KBM-7 (cell line): ENCODE results near the gene OPA1.
A peak's percentile ranks its signal among the peaks of the same experiment; 100 is the strongest.

Experiments used
- DNase-seq: peaks from one replicate; pipeline ENCODE4 v3.0.0-alpha.2; 2015
- in situ Hi-C: fragments of 300-500 bp; cut with MboI; formaldehyde crosslinking; loops from 2 replicates; pipeline ENCODE4 v1.14.3; 2020; ENCODE audit warnings: low sequenced_read_pairs, low pct_unique_long_range_greater_than_20kb, mixed read lengths

Gene OPA1, protein sequence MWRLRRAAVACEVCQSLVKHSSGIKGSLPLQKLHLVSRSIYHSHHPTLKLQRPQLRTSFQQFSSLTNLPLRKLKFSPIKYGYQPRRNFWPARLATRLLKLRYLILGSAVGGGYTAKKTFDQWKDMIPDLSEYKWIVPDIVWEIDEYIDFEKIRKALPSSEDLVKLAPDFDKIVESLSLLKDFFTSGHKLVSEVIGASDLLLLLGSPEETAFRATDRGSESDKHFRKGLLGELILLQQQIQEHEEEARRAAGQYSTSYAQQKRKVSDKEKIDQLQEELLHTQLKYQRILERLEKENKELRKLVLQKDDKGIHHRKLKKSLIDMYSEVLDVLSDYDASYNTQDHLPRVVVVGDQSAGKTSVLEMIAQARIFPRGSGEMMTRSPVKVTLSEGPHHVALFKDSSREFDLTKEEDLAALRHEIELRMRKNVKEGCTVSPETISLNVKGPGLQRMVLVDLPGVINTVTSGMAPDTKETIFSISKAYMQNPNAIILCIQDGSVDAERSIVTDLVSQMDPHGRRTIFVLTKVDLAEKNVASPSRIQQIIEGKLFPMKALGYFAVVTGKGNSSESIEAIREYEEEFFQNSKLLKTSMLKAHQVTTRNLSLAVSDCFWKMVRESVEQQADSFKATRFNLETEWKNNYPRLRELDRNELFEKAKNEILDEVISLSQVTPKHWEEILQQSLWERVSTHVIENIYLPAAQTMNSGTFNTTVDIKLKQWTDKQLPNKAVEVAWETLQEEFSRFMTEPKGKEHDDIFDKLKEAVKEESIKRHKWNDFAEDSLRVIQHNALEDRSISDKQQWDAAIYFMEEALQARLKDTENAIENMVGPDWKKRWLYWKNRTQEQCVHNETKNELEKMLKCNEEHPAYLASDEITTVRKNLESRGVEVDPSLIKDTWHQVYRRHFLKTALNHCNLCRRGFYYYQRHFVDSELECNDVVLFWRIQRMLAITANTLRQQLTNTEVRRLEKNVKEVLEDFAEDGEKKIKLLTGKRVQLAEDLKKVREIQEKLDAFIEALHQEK

GRCh38 chr3:193592841-193593667, at the start of gene OPA1:
TSS of gene OPA1 (plus strand) at chr3:193593208. CDS start at chr3:193593378, 170 bp downstream.
- DNase-seq: peak; percentile 96
- in situ Hi-C loops: loop anchor here (25.0 kb wide), 1 partner anchor 781 kb away; no protein-coding TSS in a partner anchor

- in situ Hi-C loops: no loop called here
- DNase-seq: no peak
These were observed 48.7 kb upstream of the OPA1 start for GRCh38 chr3:193544289-193544688.

- in situ Hi-C loops: no loop called here
These were observed 47.7 kb upstream of the OPA1 start for GRCh38 chr3:193545304-193545703.

GRCh38 chr3:193546129-193546528, 46.9 kb upstream of the OPA1 start:
- in situ Hi-C loops: no loop called here
- no peak for DNase-seq

More at GRCh38 chr3:193545304-193545703, 47.7 kb upstream of the OPA1 start:
- no peak for DNase-seq

DNA sequence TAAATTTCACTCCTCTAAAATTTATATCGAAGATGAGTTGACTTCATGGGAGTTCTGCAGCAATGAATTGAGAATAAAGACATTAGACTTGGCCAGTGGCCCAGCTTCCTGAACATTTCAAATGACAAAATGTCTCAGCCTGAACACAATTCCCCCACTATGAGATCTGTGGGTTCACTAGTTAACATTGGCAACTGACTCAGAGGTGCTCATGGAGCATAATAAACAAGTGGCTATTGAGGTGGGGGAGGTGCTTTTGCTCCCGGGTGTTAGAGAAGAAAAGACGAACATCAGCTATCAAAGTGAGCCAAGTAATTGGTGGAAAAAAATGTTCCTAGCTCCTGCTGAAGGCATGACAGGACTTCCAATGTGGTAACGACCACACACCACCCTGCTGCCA, 44.6 kb upstream of the OPA1 start:
- in situ Hi-C loops: no loop called here
- no peak for DNase-seq

GRCh38 chr3:193552923-193553322, 40.1 kb upstream of the OPA1 start:
- in situ Hi-C loops: no loop called here
- DNase-seq: no peak

- DNase-seq: no peak
These were observed 39.4 kb upstream of the OPA1 start for GRCh38 chr3:193553586-193553985.

DNA sequence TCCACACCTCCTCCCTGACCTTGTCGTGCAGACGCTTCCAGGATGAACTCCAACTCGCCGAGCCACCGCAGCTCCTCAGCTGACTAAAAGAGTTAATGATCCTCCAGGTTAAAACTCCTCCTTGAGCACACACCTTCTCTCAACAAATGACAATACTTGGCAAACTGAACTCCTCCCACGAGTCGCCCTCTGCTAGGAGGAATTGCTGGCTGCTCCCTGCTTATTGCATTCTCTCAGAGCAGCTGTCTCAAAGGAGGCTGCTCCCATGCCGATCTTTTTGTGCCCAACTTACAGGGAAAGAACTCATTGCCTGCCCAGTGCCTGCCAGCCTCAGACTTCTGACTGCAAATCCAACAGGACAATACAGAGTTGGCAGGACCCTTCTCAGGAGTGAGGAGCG, 38.2 kb upstream of the OPA1 start, which contains the start of gene ATP13A4:
TSS of gene ATP13A4 (minus strand) at position 85 of the 400 bp plus-strand sequence. CDS start 96 bp downstream, outside the sequence.
- in situ Hi-C loops: no loop called here
- DNase-seq: no peak

More at GRCh38 chr3:193553586-193553985, 39.4 kb upstream of the OPA1 start:
- in situ Hi-C loops: no loop called here

DNA sequence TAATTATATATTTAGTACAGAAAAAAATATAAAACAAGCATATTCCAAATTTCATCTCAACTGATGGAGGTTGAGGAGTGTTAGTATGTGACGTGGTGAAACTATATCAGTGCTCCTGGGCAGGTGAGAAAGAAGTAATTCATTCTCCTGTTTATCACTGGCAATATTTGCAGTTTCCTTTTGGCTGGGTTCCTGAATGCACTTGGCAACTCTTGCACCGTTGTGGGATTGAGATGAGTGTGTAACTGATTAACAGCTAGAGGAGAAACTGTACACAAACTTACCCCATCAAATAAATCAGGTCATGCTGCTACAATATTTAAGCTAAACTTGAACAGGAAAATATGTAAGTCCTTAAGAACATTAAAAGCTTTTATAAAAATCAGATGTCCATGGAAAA, 36.2 kb upstream of the OPA1 start:
- DNase-seq: no peak
- in situ Hi-C loops: no loop called here

DNA sequence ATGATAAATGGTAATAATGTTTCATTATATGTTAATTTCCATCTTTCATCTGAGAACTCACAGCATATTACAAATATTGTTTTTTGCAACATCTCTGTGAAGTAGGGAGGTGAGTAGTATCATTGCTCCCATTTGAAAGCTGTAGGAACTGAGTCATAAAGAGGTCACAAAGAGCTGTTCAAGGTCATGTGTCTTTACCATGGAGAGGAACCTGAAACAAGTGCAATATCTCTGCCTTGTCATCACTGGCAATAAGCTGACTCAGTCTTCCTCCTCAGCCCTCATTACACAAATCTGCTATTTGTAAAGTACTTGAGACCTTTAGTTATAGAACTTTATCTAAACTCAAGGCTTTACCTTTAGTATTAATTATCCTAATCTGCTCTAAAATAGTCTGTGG, 33.9 kb upstream of the OPA1 start:
- DNase-seq: no peak
- in situ Hi-C loops: no loop called here

DNA sequence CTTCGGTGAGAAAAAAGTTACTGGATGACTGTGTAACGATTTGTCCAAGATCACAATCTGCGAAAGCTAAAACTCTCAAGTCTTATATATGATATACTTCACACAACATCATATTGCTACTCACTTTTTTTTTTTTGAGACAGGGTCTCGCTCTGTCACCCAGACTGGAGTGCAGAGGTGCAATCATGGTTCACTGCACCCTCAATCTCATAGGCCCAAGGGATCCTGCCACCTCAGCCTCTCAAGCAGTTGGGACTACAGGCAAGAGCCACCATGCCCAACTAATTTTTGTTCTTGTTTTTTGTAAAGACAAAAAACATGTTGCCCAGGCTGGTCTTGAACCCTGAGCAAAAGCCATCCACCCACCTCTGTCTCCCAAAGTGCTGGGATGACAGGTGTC, 32.9 kb upstream of the OPA1 start:
- in situ Hi-C loops: no loop called here
- DNase-seq: no peak

DNA sequence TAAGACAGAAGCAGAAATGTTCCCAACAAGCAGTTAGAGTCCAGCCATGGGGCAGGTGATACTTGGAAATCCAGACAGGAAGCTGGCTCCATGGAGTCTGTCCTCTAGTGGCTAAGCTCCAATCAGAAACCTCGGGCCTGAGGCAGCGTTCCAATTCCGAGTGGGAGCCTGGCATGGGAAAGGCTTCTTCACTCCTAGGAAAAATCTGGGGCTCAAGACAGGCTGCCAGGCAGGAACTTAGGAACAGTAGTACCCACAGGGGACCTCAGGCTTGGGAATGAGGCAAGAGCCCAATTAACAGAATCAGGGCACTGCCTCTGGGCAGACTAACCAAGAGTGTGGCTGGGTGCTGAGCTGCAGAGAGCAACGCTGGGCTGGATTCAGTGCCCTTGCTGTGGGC, 32.1 kb upstream of the OPA1 start:
- in situ Hi-C loops: no loop called here
- DNase-seq: no peak

DNA sequence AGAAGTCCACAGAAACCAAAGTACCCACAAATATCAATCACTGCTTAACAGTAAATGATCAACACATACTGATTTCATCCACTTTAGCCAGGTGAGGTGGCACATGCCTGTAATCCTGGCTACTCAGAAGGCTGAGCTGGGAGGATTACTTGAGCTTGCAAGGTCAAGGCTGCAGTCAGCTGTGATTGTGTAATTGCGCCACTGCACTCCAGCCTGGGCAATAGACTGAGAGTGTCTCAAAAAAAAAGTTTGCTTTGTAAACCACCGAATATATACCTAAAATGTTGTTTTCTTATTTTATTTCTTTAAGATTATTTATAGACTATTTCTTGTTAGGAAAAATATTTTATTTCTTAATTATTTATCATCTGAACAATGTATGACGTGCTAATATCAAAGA, 29.6 kb upstream of the OPA1 start:
- DNase-seq: no peak
- in situ Hi-C loops: no loop called here

GRCh38 chr3:193564012-193564411, 29.0 kb upstream of the OPA1 start:
- DNase-seq: no peak
- in situ Hi-C loops: no loop called here

GRCh38 chr3:193569119-193569518, 23.9 kb upstream of the OPA1 start:
- no peak for DNase-seq
- in situ Hi-C loops: no loop called here

- in situ Hi-C loops: no loop called here
- peak; percentile 58 for DNase-seq
These were observed 20.5 kb upstream of the OPA1 start for GRCh38 chr3:193572426-193572908.

DNA sequence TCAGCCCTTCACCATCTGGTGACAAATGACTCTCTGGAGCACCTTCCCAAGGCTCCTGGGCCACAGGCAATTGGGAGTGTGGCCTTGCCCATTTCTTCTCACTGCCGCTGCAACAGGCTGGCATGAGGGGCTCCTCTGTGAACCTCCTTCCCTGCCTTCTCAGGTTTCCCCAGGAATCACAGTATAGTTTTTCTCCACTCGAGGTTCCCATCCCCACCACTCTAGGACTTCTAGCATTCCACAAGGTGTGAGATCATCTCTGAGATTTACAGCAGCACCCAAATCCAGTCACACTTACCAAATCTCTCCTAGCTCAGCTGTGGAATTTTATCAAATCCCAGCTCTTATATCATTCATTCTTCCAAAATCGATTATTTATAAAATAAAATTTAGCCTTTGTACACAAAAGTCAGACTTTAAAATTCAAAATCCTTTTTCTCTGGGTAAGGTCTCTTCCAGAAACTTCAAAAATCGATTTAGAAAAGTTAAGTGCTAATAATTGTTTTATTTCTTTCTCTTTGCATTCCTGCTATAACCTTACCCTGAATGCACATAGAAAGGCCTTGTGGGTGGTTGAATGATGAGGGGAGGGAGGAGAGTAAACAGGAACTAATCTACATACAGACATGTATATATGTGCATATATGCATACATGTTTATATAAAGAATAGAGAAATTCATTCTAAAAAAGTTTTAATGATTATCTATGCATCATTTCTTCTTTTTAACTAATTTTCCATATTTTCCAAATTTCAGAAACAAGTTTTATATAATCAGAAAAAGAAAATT, 19.4 kb upstream of the OPA1 start:
- in situ Hi-C loops: no loop called here
- no peak for DNase-seq

- DNase-seq: no peak
- in situ Hi-C loops: loop anchor here (25.0 kb wide), 1 partner anchor 762 kb away; no protein-coding TSS in a partner anchor
These were observed 18.4 kb upstream of the OPA1 start for GRCh38 chr3:193574488-193575070.
